HG03196 (cell line): ENCODE measurements around the gene NANS.

ENCODE experiments used
- ATAC-seq: cut with Tn5 transposase; IDR thresholded peaks from one replicate; pipeline ENCODE4 v1.9.1; 2021; ENCODE audit not compliant: unreplicated experiment

NANS gene

GRCh38 chr9:98037357-98037756, 19.2 kb upstream of the NANS start:
- ATAC-seq = no peak

- ATAC-seq = no peak
These were observed 17.6 kb upstream of the NANS start for GRCh38 chr9:98038958-98039357.

GRCh38 chr9:98039607-98040017, 16.9 kb upstream of the NANS start:
- ATAC-seq = no peak

GRCh38 chr9:98040212-98040611, 16.3 kb upstream of the NANS start:
- ATAC-seq = no peak

GRCh38 chr9:98043915-98044314, 12.6 kb upstream of the NANS start:
- no peak for ATAC-seq

- ATAC-seq = peak; percentile 76
These were observed 11.0 kb upstream of the NANS start for GRCh38 chr9:98045234-98046179.

GRCh38 chr9:98046180-98046543, 10.4 kb upstream of the NANS start:
- ATAC-seq = no peak

GRCh38 chr9:98047002-98047401, 9.5 kb upstream of the NANS start:
- ATAC-seq = no peak

- no peak for ATAC-seq
These were observed 7.1 kb upstream of the NANS start for GRCh38 chr9:98049288-98050072.

- no peak for ATAC-seq
These were observed 6.2 kb upstream of the NANS start for GRCh38 chr9:98050351-98050750.

- no peak for ATAC-seq
These were observed 2.1 kb upstream of the NANS start for GRCh38 chr9:98054376-98054951.

GRCh38 chr9:98057138-98057799, 737 bp downstream of the NANS start:
- no peak for ATAC-seq

GRCh38 chr9:98062161-98062560, 5.6 kb downstream of the NANS start:
- ATAC-seq = no peak

- no peak for ATAC-seq
These were observed 8.3 kb downstream of the NANS start for GRCh38 chr9:98064623-98065392.

- no peak for ATAC-seq
These were observed 9.7 kb downstream of the NANS start for GRCh38 chr9:98066235-98066634.

GRCh38 chr9:98067184-98067583, 10.7 kb downstream of the NANS start:
- no peak for ATAC-seq

GRCh38 chr9:98069551-98069950, 13.0 kb downstream of the NANS start:
- no peak for ATAC-seq

GRCh38 chr9:98070704-98071103, 14.2 kb downstream of the NANS start:
- ATAC-seq = no peak

- no peak for ATAC-seq
These were observed 15.2 kb downstream of the NANS start for GRCh38 chr9:98071737-98072136.
